Measurements from ENCODE around the gene INTS11.

DNA sequence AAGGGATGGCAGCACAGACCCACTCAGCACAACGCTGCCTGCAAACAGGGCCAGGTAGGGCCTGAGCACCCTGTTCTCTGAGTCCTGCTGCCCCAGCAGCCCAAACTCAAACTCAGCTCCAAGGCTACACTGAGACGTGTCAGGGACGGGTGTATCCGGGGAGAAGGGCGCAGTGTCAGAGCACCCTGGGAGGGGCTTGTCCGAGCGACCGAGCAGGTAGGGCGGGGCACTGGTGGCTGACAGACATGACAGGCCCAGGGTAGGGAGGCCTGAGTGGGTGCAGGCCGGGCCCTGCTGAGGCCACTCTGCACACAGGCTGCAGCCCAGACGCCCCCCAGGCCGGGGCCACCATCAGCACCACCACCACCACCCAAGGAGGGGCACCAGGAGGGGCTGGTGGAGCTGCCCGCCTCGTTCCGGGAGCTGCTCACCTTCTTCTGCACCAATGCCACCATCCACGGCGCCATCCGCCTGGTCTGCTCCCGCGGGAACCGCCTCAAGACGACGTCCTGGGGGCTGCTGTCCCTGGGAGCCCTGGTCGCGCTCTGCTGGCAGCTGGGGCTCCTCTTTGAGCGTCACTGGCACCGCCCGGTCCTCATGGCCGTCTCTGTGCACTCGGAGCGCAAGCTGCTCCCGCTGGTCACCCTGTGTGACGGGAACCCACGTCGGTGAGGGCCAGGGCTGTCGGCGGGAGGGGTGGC is 38.7 kb downstream of the INTS11 start:
- no peak for TF ChIP-seq POLR2AphosphoS5 (IDR thresholded peaks at IDR 0.05; ENCODE audit: low read depth, low read length)
- no peak for TF ChIP-seq TAF1 (IDR thresholded peaks at IDR 0.05; ENCODE audit: low read depth, low read length)
- TF ChIP-seq, protein P1, sequence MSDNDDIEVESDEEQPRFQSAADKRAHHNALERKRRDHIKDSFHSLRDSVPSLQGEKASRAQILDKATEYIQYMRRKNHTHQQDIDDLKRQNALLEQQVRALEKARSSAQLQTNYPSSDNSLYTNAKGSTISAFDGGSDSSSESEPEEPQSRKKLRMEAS (IDR thresholded peaks at IDR 0.05): no peak

Measured in H1 (cell line).